Measurements from ENCODE around the gene CWF19L2.

DNA sequence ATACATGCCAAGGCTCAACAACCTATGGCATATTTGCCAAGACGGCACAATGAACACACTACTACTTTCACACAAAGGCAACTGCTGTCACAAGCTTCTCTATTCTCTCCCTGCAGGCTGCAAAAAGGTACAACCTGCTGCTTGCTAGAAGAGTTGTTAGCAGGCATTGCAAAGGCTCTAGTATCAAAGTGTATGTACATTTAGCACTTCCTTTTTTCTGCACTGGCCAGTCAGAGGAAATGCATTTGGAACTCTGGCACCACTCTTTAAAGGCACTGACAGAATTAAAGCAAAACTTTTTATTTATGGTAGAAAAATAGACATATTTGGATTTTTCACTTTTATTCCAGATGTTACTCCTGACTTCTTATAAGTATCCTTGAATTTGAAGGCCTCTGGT, 125.9 kb downstream of the CWF19L2 start:
- no peak for TF ChIP-seq POLR2A (IDR thresholded peaks at IDR 0.05)
- TF ChIP-seq, protein P1, sequence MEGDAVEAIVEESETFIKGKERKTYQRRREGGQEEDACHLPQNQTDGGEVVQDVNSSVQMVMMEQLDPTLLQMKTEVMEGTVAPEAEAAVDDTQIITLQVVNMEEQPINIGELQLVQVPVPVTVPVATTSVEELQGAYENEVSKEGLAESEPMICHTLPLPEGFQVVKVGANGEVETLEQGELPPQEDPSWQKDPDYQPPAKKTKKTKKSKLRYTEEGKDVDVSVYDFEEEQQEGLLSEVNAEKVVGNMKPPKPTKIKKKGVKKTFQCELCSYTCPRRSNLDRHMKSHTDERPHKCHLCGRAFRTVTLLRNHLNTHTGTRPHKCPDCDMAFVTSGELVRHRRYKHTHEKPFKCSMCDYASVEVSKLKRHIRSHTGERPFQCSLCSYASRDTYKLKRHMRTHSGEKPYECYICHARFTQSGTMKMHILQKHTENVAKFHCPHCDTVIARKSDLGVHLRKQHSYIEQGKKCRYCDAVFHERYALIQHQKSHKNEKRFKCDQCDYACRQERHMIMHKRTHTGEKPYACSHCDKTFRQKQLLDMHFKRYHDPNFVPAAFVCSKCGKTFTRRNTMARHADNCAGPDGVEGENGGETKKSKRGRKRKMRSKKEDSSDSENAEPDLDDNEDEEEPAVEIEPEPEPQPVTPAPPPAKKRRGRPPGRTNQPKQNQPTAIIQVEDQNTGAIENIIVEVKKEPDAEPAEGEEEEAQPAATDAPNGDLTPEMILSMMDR (IDR thresholded peaks at IDR 0.05 in 8 of 11, conservative IDR thresholded peaks at IDR 0.05 in 3 of 11) = no peak
- TF ChIP-seq POLR2AphosphoS5 (IDR thresholded peaks at IDR 0.05) = no peak

Data from spleen (tissue), 7 donors.